Skeletal muscle satellite cell (primary cell): Measurements from ENCODE around the gene HIGD1B. TPM values are rescaled to one million over a fixed set of nuclear protein-coding genes. Genes with fewer than 3 reads are reported as not detected.
"Not testable (repeated sequence)": the region's sequence is repeated elsewhere in the genome, so short reads cannot be mapped to it uniquely, and the experiment has no call there.

ENCODE experiments used
- H3K27me3 ChIP-seq: 2 replicates; pipeline ENCODE4 v1.7.0; 2013; ENCODE audit warnings: low read length; ENCODE audit not compliant: control insufficient read depth, insufficient read depth
- H3K36me3 ChIP-seq: 2 replicates; pipeline ENCODE4 v1.7.0; 2013; ENCODE audit warnings: mild to moderate bottlenecking, control low read depth, low read length; ENCODE audit not compliant: insufficient read depth
- H3K4me1 ChIP-seq: 2 replicates; pipeline ENCODE4 v1.7.0; 2013; ENCODE audit warnings: low read length; ENCODE audit not compliant: control insufficient read depth, insufficient read depth
- H3K4me2 ChIP-seq: 2 replicates; pipeline ENCODE4 v1.7.0; 2013; ENCODE audit warnings: mild to moderate bottlenecking, low read length
- H3K4me3 ChIP-seq: 2 replicates; pipeline ENCODE4 v1.7.0; 2013; ENCODE audit warnings: low read length
- H3K9ac ChIP-seq: 2 replicates; pipeline ENCODE4 v1.7.0; 2013; ENCODE audit warnings: mild to moderate bottlenecking, low read depth, low read length, moderate library complexity
- H3K9me3 ChIP-seq: replicated peaks from 2 replicates; pipeline ENCODE4 v1.7.0; 2013; ENCODE audit warnings: mild to moderate bottlenecking, control low read depth, low read length
- total RNA-seq: library from RNA; depleted of rRNA; stranded (reverse); fragments of >200 nt; gene quantifications from 2 replicates; pipeline ENCODE4 v1.2.3, GENCODE V29; 2012; rRNA removed

HIGD1B gene
- total RNA-seq = not detected in 2 replicates

DNA sequence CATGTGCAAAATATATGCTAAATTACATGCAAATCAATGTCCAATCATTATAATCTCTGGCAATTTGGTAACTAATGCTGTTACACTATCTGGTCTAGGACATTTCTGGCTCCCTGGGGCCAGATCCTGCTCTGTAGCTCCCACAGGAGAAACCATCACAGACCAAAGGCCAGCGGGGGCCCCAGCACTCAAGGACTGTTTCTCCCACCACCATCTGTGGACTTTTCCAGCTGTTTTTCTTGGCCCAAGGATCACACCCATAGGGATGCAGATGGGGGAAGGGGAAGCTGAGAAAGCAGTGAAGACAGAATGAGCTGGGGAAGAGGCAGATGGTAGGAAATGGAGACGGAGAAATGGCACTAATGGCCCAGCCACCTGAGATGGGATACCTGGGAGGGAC is at the start of gene HIGD1B:
Gene HIGD1B (plus strand): TSS at position 298 of the 400 bp plus-strand sequence. CDS start 270 bp downstream, outside the sequence.
- Histone ChIP-seq H3K9ac (no peak within 1 kb of the TSS), H3K4me2 (no peak within 1 kb of the TSS), H3K4me3 (no peak within 1 kb of the TSS), H3K4me1 (no peaks in the 10 kb centered on the region), H3K9me3 (no peaks in the 10 kb centered on the region), H3K36me3 (peaks cover 28% of the 10 kb centered on the region), H3K27me3 (no peaks in the 10 kb centered on the region)

DNA sequence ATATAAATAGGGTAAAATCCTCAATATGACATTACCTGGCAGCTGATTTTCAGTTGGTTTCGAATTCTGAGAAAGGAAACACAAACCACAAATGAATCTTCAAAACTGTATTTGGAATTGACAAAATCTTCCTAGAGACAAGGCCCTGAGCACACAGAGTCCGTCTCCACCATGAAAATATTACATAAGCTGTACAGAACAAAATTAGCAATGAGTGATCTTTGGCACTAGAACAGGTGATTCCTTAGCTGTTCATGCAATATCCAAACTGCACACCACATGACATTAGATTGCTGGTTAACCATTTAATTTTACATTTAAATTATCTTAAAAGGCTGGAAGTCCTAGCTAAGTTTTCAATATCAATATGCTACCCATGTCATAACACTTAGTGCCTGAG is 49.3 kb upstream of the HIGD1B start:
- Histone ChIP-seq H3K4me1 (peaks cover 27% of the 10 kb centered on the region), H3K9ac (no peak overlapping the region), H3K27me3 (no peaks in the 10 kb centered on the region), H3K36me3 (peaks cover 19% of the 10 kb centered on the region), H3K4me2 (no peak overlapping the region), H3K9me3 (no peaks in the 10 kb centered on the region), H3K4me3 (no peak overlapping the region)

DNA sequence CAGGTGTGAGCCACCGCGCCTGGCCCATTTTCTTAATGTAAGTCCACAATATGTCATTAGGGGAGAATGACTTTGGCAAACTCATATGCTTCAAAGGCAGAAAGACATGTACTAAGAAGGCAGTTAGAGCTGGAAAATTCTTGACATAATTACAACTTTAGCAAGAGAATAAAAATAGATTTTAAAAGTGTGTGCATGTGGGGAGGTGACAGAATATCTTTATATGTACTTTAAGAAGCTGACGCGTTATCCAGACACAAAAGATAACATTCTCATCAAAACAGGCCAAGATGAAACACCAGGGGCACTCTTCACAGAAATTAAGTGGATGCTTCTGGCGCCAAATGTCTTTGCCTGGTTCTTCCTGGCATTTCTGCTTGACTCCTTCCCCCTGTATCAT is 45.8 kb upstream of the HIGD1B start:
- Histone ChIP-seq H3K36me3 (peaks cover 32% of the 10 kb centered on the region), H3K4me2 (no peak overlapping the region), H3K4me3 (no peak overlapping the region), H3K9ac (no peak overlapping the region), H3K9me3 (no peaks in the 10 kb centered on the region), H3K27me3 (no peaks in the 10 kb centered on the region), H3K4me1 (no peaks in the 10 kb centered on the region)

DNA sequence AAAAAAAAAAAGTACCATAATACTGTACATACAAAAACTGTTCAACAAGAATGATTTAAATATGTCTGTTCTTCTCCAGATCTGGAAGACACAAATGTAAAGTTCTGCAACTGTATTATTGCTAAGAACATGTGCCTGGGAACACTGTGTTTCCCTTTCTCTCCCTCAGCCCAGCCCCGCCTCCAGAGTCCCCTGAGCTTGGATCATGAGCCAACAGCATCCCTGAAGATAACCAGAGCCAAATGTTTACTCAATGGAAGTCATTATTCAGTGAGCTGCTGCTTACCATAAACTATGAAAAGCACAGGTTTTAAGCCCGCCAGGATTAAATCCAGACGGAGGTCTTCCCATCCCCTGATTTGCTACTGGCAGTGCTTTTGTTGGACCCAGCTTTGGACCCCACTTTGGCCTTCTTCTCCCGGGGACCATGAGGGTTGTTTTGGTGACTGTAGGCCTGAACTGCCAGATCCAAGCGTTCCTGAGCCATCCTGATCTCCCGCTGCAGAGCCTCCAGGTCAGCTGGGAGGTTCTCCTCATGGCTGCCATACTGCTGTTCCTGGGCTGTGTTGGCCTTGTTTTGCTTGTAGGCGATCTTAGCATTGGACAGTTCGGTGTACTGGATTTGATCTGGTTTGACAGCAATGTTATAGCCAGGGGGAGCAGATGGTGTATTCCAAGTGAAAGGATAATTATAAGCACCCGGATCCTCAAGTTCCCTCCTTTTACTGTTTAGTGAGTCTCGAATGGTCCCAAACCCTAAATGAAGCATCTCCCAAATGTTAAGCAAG is 43.2 kb upstream of the HIGD1B start:
- Histone ChIP-seq H3K4me1 (peaks cover 7% of the 10 kb centered on the region), H3K4me2 (no peak overlapping the region), H3K9ac (no peak overlapping the region), H3K36me3 (peaks cover 26% of the 10 kb centered on the region), H3K27me3 (no peaks in the 10 kb centered on the region), H3K4me3 (no peak overlapping the region), H3K9me3 (no peaks in the 10 kb centered on the region)

DNA sequence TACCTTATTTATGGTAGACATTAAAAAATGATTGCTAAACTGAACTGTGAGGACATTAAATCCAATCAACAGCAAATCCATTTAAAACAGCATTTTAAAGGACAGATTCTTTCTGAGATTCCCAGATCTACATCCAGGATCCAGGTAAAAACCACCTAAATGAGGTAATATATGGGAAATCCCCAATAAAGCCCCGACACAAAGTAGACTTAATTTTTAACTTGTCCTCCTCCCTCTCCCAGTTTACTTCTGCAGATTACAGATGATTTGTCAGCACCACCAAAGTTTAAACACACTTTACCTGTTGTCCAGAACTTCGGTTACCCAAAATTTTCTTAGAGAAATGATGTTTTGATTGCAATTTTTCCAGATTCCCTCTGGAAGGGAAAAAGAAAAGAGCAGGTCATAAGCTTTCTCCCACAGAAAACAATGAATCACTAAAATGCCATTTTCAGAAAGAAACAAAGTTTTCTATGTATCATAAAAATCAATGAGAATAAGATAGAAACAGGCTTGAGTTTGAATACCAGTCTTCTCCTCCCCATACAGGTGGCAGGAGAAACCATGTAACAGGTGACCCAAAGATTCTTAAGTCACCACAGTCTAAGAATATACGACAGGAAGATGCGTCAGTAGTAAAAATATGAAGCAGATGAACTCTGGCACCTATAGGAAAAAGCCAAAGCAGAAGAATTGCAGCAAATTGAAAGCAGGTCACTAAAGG is 40.4 kb upstream of the HIGD1B start:
- Histone ChIP-seq H3K9me3 (no peaks in the 10 kb centered on the region), H3K9ac (no peak overlapping the region), H3K4me3 (no peak overlapping the region), H3K4me2 (no peak overlapping the region), H3K27me3 (no peaks in the 10 kb centered on the region), H3K36me3 (peaks cover 19% of the 10 kb centered on the region), H3K4me1 (peaks cover 10% of the 10 kb centered on the region)

DNA sequence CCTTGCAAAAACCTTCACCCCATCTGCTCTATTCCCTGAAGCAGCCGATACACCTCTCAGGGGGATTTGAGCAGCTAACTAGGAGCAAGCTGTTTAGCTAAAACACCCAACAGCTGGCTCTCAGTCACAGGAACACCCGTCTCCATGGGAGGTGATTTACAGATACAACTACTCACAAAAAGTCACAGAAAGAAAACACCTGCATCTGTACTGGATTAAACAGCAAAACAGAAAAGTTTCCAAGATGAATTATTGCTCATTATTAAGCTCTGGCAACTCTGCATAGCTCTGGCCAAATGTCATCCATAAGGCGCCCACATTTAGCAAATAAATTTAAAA is 39.9 kb upstream of the HIGD1B start:
- Histone ChIP-seq H3K9ac (no peak overlapping the region), H3K4me1 (peaks cover 12% of the 10 kb centered on the region), H3K4me3 (no peak overlapping the region), H3K36me3 (peaks cover 19% of the 10 kb centered on the region), H3K4me2 (no peak overlapping the region), H3K9me3 (no peaks in the 10 kb centered on the region), H3K27me3 (no peaks in the 10 kb centered on the region)

DNA sequence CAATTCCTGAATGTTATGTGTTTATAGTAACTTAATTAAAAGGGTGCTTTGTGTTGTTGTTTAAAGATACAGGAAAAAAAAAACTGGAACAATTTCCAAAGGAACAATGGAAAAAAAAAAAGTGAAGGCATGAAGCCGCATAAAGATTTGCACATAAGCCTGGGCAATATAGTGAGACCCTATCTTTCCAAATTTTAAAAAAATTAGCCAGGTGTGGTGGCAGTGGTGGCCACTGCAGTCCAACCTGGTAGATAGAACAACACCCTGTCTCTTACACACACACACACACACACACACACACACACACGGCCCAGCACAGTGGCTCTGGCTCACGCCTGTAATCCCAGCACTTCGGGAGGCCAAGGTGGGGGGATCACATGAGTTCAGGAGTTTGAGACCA is 39.5 kb upstream of the HIGD1B start:
- no peaks in the 10 kb centered on the region for H3K9me3 ChIP-seq
- no peaks in the 10 kb centered on the region for H3K27me3 ChIP-seq
- no peak overlapping the region for H3K9ac ChIP-seq
- peaks cover 19% of the 10 kb centered on the region for H3K36me3 ChIP-seq
- H3K4me1 ChIP-seq = peaks cover 12% of the 10 kb centered on the region
- H3K4me3 ChIP-seq = no peak overlapping the region
- no peak overlapping the region for H3K4me2 ChIP-seq

DNA sequence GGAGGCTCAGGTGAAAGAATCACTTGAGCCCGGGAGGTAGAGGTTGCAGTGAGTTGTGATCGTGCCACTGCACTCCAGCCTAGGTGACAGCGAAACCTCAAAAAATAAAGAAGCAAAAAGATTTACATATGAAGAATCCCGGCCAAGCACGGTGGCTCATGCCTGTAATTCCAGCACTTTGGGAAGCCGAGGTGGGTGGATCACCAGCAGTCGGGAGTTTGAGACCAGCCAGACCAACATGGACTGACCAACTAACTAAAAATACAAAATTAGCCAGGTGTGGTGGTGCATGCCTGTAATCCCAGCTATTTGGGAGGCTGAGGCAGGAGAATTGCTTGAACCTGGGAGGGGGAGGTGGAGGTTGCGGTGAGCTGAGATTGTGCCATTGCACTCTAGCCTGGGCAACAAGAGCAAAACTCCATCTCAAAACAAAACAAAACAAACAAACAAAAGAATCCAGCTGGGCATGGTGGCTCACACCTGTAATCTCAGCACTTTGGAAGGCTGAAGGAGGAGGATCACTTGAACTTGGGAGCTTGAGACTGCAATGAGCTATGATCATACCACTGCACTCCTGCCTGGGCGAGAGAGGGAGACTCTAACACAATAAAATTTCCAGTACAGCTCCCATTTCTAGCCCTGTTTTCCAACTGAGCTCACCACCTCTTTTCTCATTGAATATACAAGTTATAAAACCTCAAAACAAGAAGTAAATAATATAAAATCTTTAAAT is 38.9 kb upstream of the HIGD1B start:
- Histone ChIP-seq H3K36me3 (peaks cover 18% of the 10 kb centered on the region), H3K4me1 (peaks cover 17% of the 10 kb centered on the region)

DNA sequence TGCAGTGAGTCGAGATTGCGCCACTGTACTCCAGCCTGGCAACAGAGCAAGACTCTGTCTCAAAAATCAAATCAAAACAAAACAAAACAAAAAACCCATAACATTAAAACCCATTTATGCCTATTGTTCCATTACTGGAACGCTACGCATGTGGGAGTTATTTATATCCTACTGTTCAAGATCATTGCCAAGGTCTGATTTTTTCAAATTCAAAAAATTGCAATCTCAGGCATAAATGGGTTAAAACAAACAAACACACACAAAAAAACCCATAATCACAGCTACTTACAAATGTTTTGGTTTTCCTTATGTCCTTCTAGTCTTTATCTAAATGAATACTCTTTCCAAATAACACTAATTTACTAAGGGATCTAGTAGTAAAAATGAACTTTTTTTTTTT is 35.4 kb upstream of the HIGD1B start:
- H3K36me3 ChIP-seq = no peaks in the 10 kb centered on the region
- H3K9me3 ChIP-seq = no peaks in the 10 kb centered on the region
- no peak overlapping the region for H3K9ac ChIP-seq
- no peak overlapping the region for H3K4me3 ChIP-seq
- peaks cover 23% of the 10 kb centered on the region for H3K4me1 ChIP-seq
- H3K27me3 ChIP-seq = no peaks in the 10 kb centered on the region
- H3K4me2 ChIP-seq = no peak overlapping the region

More for the DNA sequence above, 38.9 kb upstream of the HIGD1B start:
- H3K9me3 ChIP-seq, H3K4me3 ChIP-seq, H3K9ac ChIP-seq, H3K27me3 ChIP-seq, H3K4me2 ChIP-seq: not testable (repeated sequence)

DNA sequence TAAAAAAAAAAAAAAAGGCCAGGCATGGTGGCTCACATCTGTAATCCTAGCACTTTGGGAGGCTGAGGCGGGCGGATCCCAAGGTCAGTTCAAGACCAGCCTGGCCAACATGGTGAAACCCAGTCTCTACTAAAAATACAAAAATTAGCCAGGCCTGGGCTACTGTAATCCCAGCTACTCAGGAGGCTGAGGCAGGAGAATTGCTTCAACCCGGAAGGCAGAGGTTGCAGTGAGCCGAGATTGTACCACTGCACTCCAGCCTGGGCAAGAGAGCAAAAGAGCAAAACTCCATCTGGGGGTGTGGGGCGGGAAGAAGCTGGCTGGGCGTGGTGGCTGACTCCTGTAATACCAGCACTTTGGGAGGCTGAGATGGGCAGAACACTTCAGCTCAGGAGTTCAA is 29.2 kb upstream of the HIGD1B start:
- H3K4me2 ChIP-seq, H3K9ac ChIP-seq, H3K4me3 ChIP-seq, H3K9me3 ChIP-seq, H3K27me3 ChIP-seq, H3K36me3 ChIP-seq: not testable (repeated sequence)
- H3K4me1 ChIP-seq = peaks cover 39% of the 10 kb centered on the region

DNA sequence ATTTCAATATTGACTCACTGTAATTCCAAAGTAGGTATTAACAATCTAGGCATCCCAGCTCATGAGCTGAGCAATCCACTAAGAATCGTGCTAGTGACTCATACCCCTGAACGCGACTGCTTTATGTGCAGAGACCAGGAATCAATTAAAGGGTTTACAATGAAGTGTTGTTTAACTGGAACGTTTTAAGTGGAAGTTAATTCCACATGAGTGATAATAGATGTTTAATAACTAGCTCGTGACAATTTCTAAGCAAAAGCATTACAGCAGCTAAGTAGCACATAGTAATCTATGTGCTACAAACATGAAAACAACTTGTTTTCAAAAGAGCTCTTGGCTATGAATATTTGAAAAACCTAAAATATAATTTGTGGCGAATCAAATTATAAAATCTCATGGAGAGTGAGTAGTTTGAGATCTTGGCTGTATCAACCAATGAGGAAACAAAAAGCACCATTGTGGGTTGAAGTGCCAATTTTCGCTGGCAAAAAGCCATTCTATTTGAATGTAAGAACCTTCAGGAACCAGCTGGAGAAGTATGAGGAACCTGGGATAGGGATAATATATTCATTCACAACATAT is 27.0 kb upstream of the HIGD1B start:
- H3K9me3 ChIP-seq = no peaks in the 10 kb centered on the region
- H3K4me3 ChIP-seq = peak overlapping the region; percentile 38
- peaks cover 29% of the 10 kb centered on the region for H3K4me1 ChIP-seq
- no peaks in the 10 kb centered on the region for H3K27me3 ChIP-seq
- peak overlapping the region; percentile 62 for H3K9ac ChIP-seq
- no peaks in the 10 kb centered on the region for H3K36me3 ChIP-seq
- H3K4me2 ChIP-seq = peak overlapping the region; percentile 78
